ENCODE results near the gene PTAFR. TPM values are rescaled to one million over a fixed set of nuclear protein-coding genes. Genes with fewer than 3 reads are reported as not detected.

PTAFR gene
- total and polyA plus RNA-seq, 4 experiments from 2014 or later, result 0.25 to 1.7 (median 0.90) TPM

DNA sequence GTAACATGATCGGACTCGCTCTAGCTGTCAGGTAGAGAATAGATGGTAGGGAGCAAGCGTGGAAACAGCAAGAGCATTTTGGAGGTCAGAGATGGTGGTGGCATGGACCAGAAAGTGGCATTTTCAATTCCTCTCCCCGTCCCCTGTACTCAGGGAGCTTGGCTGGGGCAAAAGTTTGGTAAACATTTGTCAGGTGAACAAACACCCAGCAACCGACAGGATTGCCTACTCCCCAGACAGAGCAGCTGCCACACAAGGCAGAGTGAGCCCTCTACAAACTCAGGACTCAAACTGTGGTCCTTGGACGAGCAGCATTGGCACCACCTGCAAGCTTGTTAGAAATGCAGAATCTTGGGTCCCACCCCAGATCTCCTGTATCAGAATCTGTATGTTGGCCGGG is 14.3 kb downstream of the PTAFR start:
- no peaks in the 10 kb centered on the region for H3K9me3 ChIP-seq (ENCODE audit: control insufficient read depth in 1 of 2, low read length in 2 of 2)
- no peaks in the 10 kb centered on the region for H3K27me3 ChIP-seq (ENCODE audit: insufficient read depth, low read length)
- CTCF ChIA-PET (ENCODE audit: partially characterized antibody), result interaction anchor here (0.7 kb wide), 1 partner anchor 918 kb away, joined by 3 read pairs; no protein-coding TSS in a partner anchor
- H3K27ac Mint-ChIP-seq, result no peak overlapping the region
- H3K4me1 Mint-ChIP-seq, result peaks cover 0 to 5% (median 2%) of the 10 kb centered on the region in 4 donors
- no peaks in the 10 kb centered on the region for H3K4me1 ChIP-seq (ENCODE audit: insufficient read depth, low read length)
- POLR2A ChIA-PET (ENCODE audit: partially characterized antibody), result no interaction called here
- peaks cover 2 to 3% of the 10 kb centered on the region in 2 donors for H3K27me3 Mint-ChIP-seq
- no peak overlapping the region for H3K27ac ChIP-seq (ENCODE audit: low read depth, low read length)
- no peak overlapping the region for H3K4me3 Mint-ChIP-seq
- no peak overlapping the region for H3K4me3 ChIP-seq (ENCODE audit: low read length in 2 of 2)
- no peaks in the 10 kb centered on the region for H3K36me3 ChIP-seq (ENCODE audit: insufficient read depth, low read length)
- intact Hi-C loops (cut with micrococcal nuclease), result no loop called here
- peaks cover 0 to 4% (median 0%) of the 10 kb centered on the region in 8 donors for H3K9me3 Mint-ChIP-seq
- DNase-seq, result no peak
- H3K36me3 Mint-ChIP-seq, result no peaks in the 10 kb centered on the region

DNA sequence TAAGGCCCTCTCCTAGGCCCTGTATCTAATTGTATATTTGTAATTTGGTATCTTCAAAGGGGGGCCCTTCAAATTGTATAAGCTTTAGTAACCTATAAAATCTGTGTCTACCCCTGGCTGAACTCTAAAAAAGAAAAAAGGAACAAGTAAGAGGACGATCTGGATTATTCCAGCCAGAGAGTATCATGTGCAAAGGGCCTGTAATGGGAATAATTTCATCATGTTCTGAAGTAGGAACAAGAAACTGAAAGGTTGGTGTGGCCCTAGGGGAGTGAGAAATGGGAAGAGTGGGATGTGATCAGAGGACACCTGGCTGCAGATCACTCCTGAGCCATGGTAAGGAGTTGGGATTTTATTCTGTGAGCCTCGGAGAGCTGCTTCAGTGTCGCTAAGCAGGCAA is 14.7 kb downstream of the PTAFR start:
- Histone ChIP-seq H3K27ac (ENCODE audit: low read depth, low read length) (no peak overlapping the region), H3K36me3 (ENCODE audit: insufficient read depth, low read length) (no peaks in the 10 kb centered on the region), H3K27me3 (ENCODE audit: insufficient read depth, low read length) (no peaks in the 10 kb centered on the region), H3K4me1 (ENCODE audit: insufficient read depth, low read length) (no peaks in the 10 kb centered on the region), H3K4me3 (ENCODE audit: low read length in 2 of 2) (no peak overlapping the region), H3K9me3 (ENCODE audit: control insufficient read depth in 1 of 2, low read length in 2 of 2) (no peaks in the 10 kb centered on the region)
- ChIA-PET CTCF (ENCODE audit: partially characterized antibody) (interaction anchor here (0.6 kb wide), 1 partner anchor 10 kb away, joined by 3 read pairs; no protein-coding TSS in a partner anchor), POLR2A (ENCODE audit: partially characterized antibody) (no interaction called here)
- no peak for DNase-seq
- peaks cover 2 to 3% of the 10 kb centered on the region in 2 donors for H3K27me3 Mint-ChIP-seq
- no peaks in the 10 kb centered on the region for H3K36me3 Mint-ChIP-seq
- H3K4me1 Mint-ChIP-seq, result peaks cover 0 to 3% (median 0%) of the 10 kb centered on the region in 4 donors
- no peak overlapping the region for H3K4me3 Mint-ChIP-seq
- H3K9me3 Mint-ChIP-seq, result peaks cover 0 to 4% (median 0%) of the 10 kb centered on the region in 8 donors
- intact Hi-C loops (cut with micrococcal nuclease), result no loop called here
- H3K27ac Mint-ChIP-seq, result no peak overlapping the region

DNA sequence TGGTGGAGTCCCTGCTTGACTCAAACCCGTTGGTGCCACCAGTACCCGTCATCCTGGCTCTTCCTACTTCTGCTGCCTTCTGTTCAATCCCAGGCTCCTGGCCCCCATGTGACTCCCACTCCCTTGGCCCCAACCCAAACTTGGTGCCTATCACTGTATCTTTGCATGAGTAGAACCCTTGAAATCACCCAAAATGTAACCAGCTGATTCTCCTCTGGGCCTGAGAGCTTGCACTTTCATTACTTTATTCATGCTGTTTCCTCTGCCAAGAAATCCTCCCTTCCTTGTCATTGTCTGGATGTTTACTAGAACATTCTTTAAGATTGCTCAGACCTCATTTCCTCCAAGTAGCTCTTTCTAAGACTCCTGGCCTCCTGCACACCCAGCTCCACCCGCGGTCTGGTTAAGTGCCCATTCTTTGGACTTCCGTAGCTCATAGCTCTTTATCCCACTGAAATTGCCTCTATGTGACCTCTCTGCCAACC is 15.7 kb downstream of the PTAFR start:
- Histone ChIP-seq H3K4me1 (ENCODE audit: insufficient read depth, low read length) (no peaks in the 10 kb centered on the region), H3K27ac (ENCODE audit: low read depth, low read length) (no peak overlapping the region), H3K36me3 (ENCODE audit: insufficient read depth, low read length) (no peaks in the 10 kb centered on the region), H3K9me3 (ENCODE audit: control insufficient read depth in 1 of 2, low read length in 2 of 2) (no peaks in the 10 kb centered on the region), H3K27me3 (ENCODE audit: insufficient read depth, low read length) (no peaks in the 10 kb centered on the region), H3K4me3 (ENCODE audit: low read length in 2 of 2) (no peak overlapping the region)
- CTCF ChIA-PET (ENCODE audit: partially characterized antibody), result interaction anchor here (0.6 to 1.0 kb wide), 2 partner anchors 9 to 552 kb away, joined by 3 to 4 read pairs; no protein-coding TSS in a partner anchor
- Mint-ChIP-seq H3K4me3 (no peak overlapping the region), H3K27me3 (peaks cover 2 to 3% of the 10 kb centered on the region in 2 donors), H3K27ac (no peak overlapping the region), H3K4me1 (peaks cover 0 to 3% (median 0%) of the 10 kb centered on the region in 4 donors), H3K9me3 (peaks cover 0 to 4% (median 0%) of the 10 kb centered on the region in 8 donors), H3K36me3 (no peaks in the 10 kb centered on the region)
- no peak for DNase-seq
- intact Hi-C loops (cut with micrococcal nuclease), result no loop called here
- POLR2A ChIA-PET (ENCODE audit: partially characterized antibody), result interaction anchor here (1.3 kb wide), 1 partner anchor 39 kb away, joined by 4 read pairs; no protein-coding TSS in a partner anchor

DNA sequence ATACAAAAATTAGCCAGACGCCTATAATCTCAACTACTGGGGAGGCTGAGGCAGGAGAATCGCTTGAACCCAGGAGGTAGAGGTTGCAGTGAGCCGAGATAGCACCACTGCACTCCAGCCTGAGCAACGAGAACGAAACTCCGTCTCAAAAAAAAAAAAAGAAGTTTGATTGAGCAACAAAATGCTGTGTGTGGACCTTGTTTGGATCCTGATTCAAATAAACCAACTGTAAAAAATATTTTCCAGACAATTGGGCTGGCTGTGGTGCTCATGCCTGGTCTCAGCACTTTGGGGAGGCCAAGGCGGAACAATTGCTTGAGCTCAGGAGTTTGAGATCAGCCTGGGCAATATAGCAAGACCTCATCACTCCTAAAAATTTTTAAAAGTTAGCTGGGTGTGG is 16.8 kb downstream of the PTAFR start:
- Mint-ChIP-seq H3K36me3 (no peaks in the 10 kb centered on the region), H3K4me1 (peaks cover 0 to 3% (median 0%) of the 10 kb centered on the region in 4 donors), H3K4me3 (no peak overlapping the region), H3K27ac (no peak overlapping the region), H3K27me3 (peaks cover 2 to 3% of the 10 kb centered on the region in 2 donors), H3K9me3 (peaks cover 0 to 2% (median 0%) of the 10 kb centered on the region in 8 donors)
- Histone ChIP-seq H3K36me3 (ENCODE audit: insufficient read depth, low read length) (no peaks in the 10 kb centered on the region), H3K27me3 (ENCODE audit: insufficient read depth, low read length) (no peaks in the 10 kb centered on the region), H3K9me3 (ENCODE audit: control insufficient read depth in 1 of 2, low read length in 2 of 2) (no peaks in the 10 kb centered on the region), H3K27ac (ENCODE audit: low read depth, low read length) (no peak overlapping the region), H3K4me3 (ENCODE audit: low read length in 2 of 2) (no peak overlapping the region), H3K4me1 (ENCODE audit: insufficient read depth, low read length) (no peaks in the 10 kb centered on the region)
- no peak for DNase-seq
- ChIA-PET CTCF (ENCODE audit: partially characterized antibody) (no interaction called here), POLR2A (ENCODE audit: partially characterized antibody) (interaction anchor here (0.7 kb wide), 1 partner anchor 57 kb away, joined by 3 read pairs; no protein-coding TSS in a partner anchor)
- intact Hi-C loops (cut with micrococcal nuclease), result no loop called here

DNA sequence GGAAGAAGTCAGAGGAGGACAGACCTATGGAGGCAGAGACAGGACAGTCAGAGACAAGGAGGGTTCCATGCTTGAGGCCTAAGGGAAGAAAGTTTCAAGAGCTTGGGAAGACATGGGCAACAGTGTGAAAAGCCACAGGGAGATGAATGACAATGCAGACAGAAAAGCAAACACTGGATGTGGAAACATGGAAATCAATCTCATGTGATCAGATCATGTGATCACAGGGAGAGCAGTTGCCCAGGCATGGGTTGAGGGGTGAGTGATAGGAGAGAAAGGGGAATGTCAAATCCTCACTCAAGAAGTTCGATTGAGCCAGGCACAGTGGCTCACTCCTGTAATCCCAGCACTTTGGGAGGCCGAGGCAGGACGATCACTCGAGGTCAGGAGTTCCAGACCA is 17.2 kb downstream of the PTAFR start:
- no peak for DNase-seq
- H3K4me3 ChIP-seq (ENCODE audit: low read length in 2 of 2), result no peak overlapping the region
- Mint-ChIP-seq H3K9me3 (peaks cover 0 to 2% (median 0%) of the 10 kb centered on the region in 8 donors), H3K4me1 (peaks cover 0 to 3% (median under 1%) of the 10 kb centered on the region in 4 donors), H3K27ac (peak overlapping the region in 1 of 7 donors; percentile 22), H3K27me3 (peaks cover 2 to 3% of the 10 kb centered on the region in 2 donors), H3K4me3 (no peak overlapping the region), H3K36me3 (no peaks in the 10 kb centered on the region)
- no peaks in the 10 kb centered on the region for H3K36me3 ChIP-seq (ENCODE audit: insufficient read depth, low read length)
- intact Hi-C loops (cut with micrococcal nuclease), result no loop called here
- ChIA-PET CTCF (ENCODE audit: partially characterized antibody) (no interaction called here), POLR2A (ENCODE audit: partially characterized antibody) (no interaction called here)
- no peaks in the 10 kb centered on the region for H3K9me3 ChIP-seq (ENCODE audit: control insufficient read depth in 1 of 2, low read length in 2 of 2)
- no peaks in the 10 kb centered on the region for H3K4me1 ChIP-seq (ENCODE audit: insufficient read depth, low read length)
- no peaks in the 10 kb centered on the region for H3K27me3 ChIP-seq (ENCODE audit: insufficient read depth, low read length)
- no peak overlapping the region for H3K27ac ChIP-seq (ENCODE audit: low read depth, low read length)

DNA sequence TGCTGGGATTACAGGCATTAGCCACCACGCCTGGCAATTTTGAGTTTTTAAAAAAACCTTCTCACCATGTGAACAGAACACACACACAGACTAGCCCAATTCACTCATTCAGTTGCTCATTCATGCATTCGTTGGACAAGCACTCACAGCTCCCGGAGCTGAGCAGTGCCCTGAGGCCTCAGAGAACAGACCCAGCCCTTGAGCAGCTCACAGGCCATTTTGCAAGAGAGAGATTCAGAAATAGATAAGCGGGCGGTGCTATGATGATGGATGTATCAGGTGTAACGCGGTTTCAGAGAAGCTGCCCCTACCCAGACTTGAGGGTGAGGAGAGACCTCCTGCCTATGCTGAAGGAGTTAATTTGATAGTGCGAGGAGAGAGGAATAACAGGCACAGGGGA is 18.6 kb downstream of the PTAFR start:
- no peaks in the 10 kb centered on the region for H3K9me3 ChIP-seq (ENCODE audit: control insufficient read depth in 1 of 2, low read length in 2 of 2)
- no peak overlapping the region for H3K27ac ChIP-seq (ENCODE audit: low read depth, low read length)
- Mint-ChIP-seq H3K36me3 (no peaks in the 10 kb centered on the region), H3K4me3 (no peak overlapping the region), H3K4me1 (peaks cover 0 to 4% (median 3%) of the 10 kb centered on the region in 4 donors), H3K27ac (no peak overlapping the region), H3K9me3 (peaks cover 0 to 2% (median 0%) of the 10 kb centered on the region in 8 donors), H3K27me3 (peaks cover 2 to 3% of the 10 kb centered on the region in 2 donors)
- no peak for DNase-seq
- CTCF ChIA-PET (ENCODE audit: partially characterized antibody), result no interaction called here
- POLR2A ChIA-PET (ENCODE audit: partially characterized antibody), result no interaction called here
- intact Hi-C loops (cut with micrococcal nuclease), result no loop called here
- H3K36me3 ChIP-seq (ENCODE audit: insufficient read depth, low read length), result no peaks in the 10 kb centered on the region
- H3K4me1 ChIP-seq (ENCODE audit: insufficient read depth, low read length), result no peaks in the 10 kb centered on the region
- no peaks in the 10 kb centered on the region for H3K27me3 ChIP-seq (ENCODE audit: insufficient read depth, low read length)
- no peak overlapping the region for H3K4me3 ChIP-seq (ENCODE audit: low read length in 2 of 2)

DNA sequence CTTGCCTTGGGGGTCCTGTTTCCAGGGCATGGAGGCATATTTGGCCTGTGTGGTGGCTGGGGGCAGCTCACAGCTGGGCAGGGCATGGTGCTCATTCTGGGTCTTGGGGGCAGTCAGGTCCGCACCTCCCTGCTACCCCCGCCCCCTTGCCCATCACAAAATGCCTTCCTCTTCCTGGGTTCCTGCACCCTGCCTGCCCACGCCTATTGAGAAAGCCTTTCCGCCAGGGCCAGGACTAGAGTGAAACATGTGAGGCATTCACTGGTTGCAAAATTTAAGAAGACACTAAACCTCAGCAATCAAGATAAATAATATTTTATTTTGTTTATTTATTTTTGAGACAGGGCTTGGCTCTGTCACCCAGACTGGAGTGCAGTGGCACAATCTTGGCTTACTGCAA is 19.7 kb downstream of the PTAFR start:
- H3K27me3 Mint-ChIP-seq, result peaks cover under 1 to 2% of the 10 kb centered on the region in 2 donors
- no peak for DNase-seq
- Histone ChIP-seq H3K4me3 (ENCODE audit: low read length in 2 of 2) (no peak overlapping the region), H3K27ac (ENCODE audit: low read depth, low read length) (no peak overlapping the region), H3K4me1 (ENCODE audit: insufficient read depth, low read length) (no peaks in the 10 kb centered on the region), H3K9me3 (ENCODE audit: control insufficient read depth in 1 of 2, low read length in 2 of 2) (no peaks in the 10 kb centered on the region), H3K27me3 (ENCODE audit: insufficient read depth, low read length) (no peaks in the 10 kb centered on the region), H3K36me3 (ENCODE audit: insufficient read depth, low read length) (no peaks in the 10 kb centered on the region)
- H3K4me1 Mint-ChIP-seq, result peaks cover 0 to 4% (median 3%) of the 10 kb centered on the region in 4 donors
- no peak overlapping the region for H3K27ac Mint-ChIP-seq
- peaks cover 0 to 2% (median 0%) of the 10 kb centered on the region in 8 donors for H3K9me3 Mint-ChIP-seq
- no peak overlapping the region for H3K4me3 Mint-ChIP-seq
- ChIA-PET POLR2A (ENCODE audit: partially characterized antibody) (no interaction called here), CTCF (ENCODE audit: partially characterized antibody) (no interaction called here)
- no peaks in the 10 kb centered on the region for H3K36me3 Mint-ChIP-seq
- intact Hi-C loops (cut with micrococcal nuclease), result no loop called here

Measured in CD4-positive, alpha-beta memory T cell (primary cell).